HG02943 (cell line): ENCODE measurements around the gene HINT3.
"Not testable (repeated sequence)": the region's sequence is repeated elsewhere in the genome, so short reads cannot be mapped to it uniquely, and the experiment has no call there.

Experiments used
- ATAC-seq: cut with Tn5 transposase; IDR thresholded peaks from one replicate; pipeline ENCODE4 v1.9.1; 2021; ENCODE audit warnings: mild to moderate bottlenecking, low read depth, moderate library complexity; ENCODE audit not compliant: unreplicated experiment

HINT3 gene

GRCh38 chr6:125939026-125939425 lies 17.5 kb upstream of the HINT3 start:
- ATAC-seq = no peak

GRCh38 chr6:125939791-125940190 lies 16.8 kb upstream of the HINT3 start:
- no peak for ATAC-seq

GRCh38 chr6:125940247-125941041 lies 16.1 kb upstream of the HINT3 start:
- ATAC-seq = no peak

GRCh38 chr6:125942672-125943527 lies 13.7 kb upstream of the HINT3 start:
- ATAC-seq = no peak

- ATAC-seq = no peak
Observed at GRCh38 chr6:125943528-125944433, 12.8 kb upstream of the HINT3 start.

GRCh38 chr6:125944434-125944816 lies 12.1 kb upstream of the HINT3 start:
- no peak for ATAC-seq

GRCh38 chr6:125944896-125945295 lies 11.7 kb upstream of the HINT3 start:
- no peak for ATAC-seq

GRCh38 chr6:125945378-125946141 lies 11.0 kb upstream of the HINT3 start:
- ATAC-seq = no peak

- no peak for ATAC-seq
Observed at GRCh38 chr6:125947615-125948014, 9.0 kb upstream of the HINT3 start.

- no peak for ATAC-seq
Observed at GRCh38 chr6:125948455-125948854, 8.1 kb upstream of the HINT3 start.

GRCh38 chr6:125949069-125949468 lies 7.5 kb upstream of the HINT3 start:
- no peak for ATAC-seq

GRCh38 chr6:125950293-125950692 lies 6.3 kb upstream of the HINT3 start:
- ATAC-seq = no peak

- ATAC-seq = not testable (repeated sequence)
Observed at GRCh38 chr6:125950716-125951115, 5.9 kb upstream of the HINT3 start.

- no peak for ATAC-seq
Observed at GRCh38 chr6:125951323-125951722, 5.2 kb upstream of the HINT3 start.

GRCh38 chr6:125952764-125953501 lies 3.6 kb upstream of the HINT3 start:
- no peak for ATAC-seq

- no peak for ATAC-seq
Observed at GRCh38 chr6:125953502-125953875, 3.1 kb upstream of the HINT3 start.

- ATAC-seq = no peak
Observed at GRCh38 chr6:125954735-125955339, 1.7 kb upstream of the HINT3 start.

- ATAC-seq = no peak
Observed at GRCh38 chr6:125955973-125956372, 597 bp upstream of the HINT3 start.

- no peak for ATAC-seq
Observed at GRCh38 chr6:125957391-125957693, 772 bp downstream of the HINT3 start.
